ENCODE data around the gene CSF3.

DNA sequence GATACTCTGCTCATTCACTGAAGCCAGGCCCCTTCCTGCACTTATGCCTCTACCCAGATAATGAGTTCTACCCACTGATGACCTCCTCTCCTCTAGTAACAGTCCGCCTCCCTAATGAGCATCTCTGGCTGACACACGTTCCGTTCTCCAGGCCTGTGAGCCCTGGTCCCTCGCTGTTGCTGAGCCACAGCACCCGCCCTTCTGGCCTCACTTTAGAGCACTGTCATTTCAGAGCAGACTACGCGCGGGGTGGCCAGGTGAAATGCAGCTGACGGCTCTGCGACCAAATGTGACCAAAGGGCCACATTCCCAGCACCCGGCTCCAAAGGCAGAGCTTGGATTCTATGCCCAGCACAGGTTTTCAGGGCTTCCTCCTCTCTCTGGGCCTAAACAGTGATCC lies 20.8 kb upstream of the CSF3 start:
- TF ChIP-seq POLR2AphosphoS5 (IDR thresholded peaks at IDR 0.05; ENCODE audit: low read depth, low read length) (no peak), POLR2A (IDR thresholded peaks at IDR 0.05; ENCODE audit: low read depth, low read length) (no peak), TAF1 (IDR thresholded peaks at IDR 0.05; ENCODE audit: borderline replicate concordance, low read depth, low read length) (no peak)
